SK-N-SH treated with all-trans-retinoic acid at 6 μM for 48 hours (cell line): ENCODE measurements around the gene MPDZ.
"Not testable (repeated sequence)": the region's sequence is repeated elsewhere in the genome, so short reads cannot be mapped to it uniquely, and the experiment has no call there.

Experiments used
- ATAC-seq: fragments of 200-7000 bp; cut with Tn5 transposase; 3 replicates; pipeline ENCODE4 v1.9.1; 2020; ENCODE audit warnings: mild to moderate bottlenecking, moderate library complexity
- ARNTL ChIP-seq: fragments of 450-650 bp; formaldehyde crosslinking; IDR thresholded peaks from 2 replicates; pipeline ENCODE4 v1.5.0; 2020; ENCODE audit warnings: low read depth, mild to moderate bottlenecking, moderate library complexity, borderline replicate concordance
- CSDC2 ChIP-seq: fragments of 250-450 bp; sonication (Bioruptor Pico); IDR thresholded peaks from 2 replicates; pipeline ENCODE4 v1.5.0; 2020; ENCODE audit warnings: mild to moderate bottlenecking, moderate library complexity
- CSRNP3 ChIP-seq: fragments of 250-450 bp; sonication (Bioruptor Pico); IDR thresholded peaks from 2 replicates; pipeline ENCODE4 v1.5.1; 2021; ENCODE audit warnings: mild to moderate bottlenecking, moderate library complexity
- ESRRG ChIP-seq: fragments of 250-450 bp; sonication (Bioruptor Pico); IDR thresholded peaks from 2 replicates; pipeline ENCODE4 v1.6.1; 2021; ENCODE audit warnings: mild to moderate bottlenecking
- GLIS3 ChIP-seq: fragments of 250-450 bp; sonication (Bioruptor Pico); IDR thresholded peaks from 2 replicates; pipeline ENCODE4 v1.5.0; 2020; ENCODE audit warnings: mild to moderate bottlenecking, moderate library complexity
- ISL1 ChIP-seq: fragments of 250-450 bp; sonication (Bioruptor Pico); IDR thresholded peaks from 2 replicates; pipeline ENCODE4 v2.1.2; 2022; ENCODE audit warnings: mild to moderate bottlenecking, moderate library complexity
- OSR1 ChIP-seq: fragments of 250-450 bp; sonication (Bioruptor Pico); IDR thresholded peaks from 2 replicates; pipeline ENCODE4 v1.8.0; 2022; ENCODE audit warnings: moderate library complexity, mild to moderate bottlenecking, inconsistent platforms
- POU6F1 ChIP-seq: fragments of 250-450 bp; sonication (Bioruptor Pico); IDR thresholded peaks from 2 replicates; pipeline ENCODE4 v1.8.0; 2021; ENCODE audit warnings: low read depth, mild to moderate bottlenecking, moderate library complexity, borderline replicate concordance
- PPARA ChIP-seq: fragments of 250-450 bp; sonication (Bioruptor Pico); IDR thresholded peaks from 2 replicates; pipeline ENCODE4 v1.5.0; 2020; ENCODE audit warnings: mild to moderate bottlenecking, borderline replicate concordance
- RARB ChIP-seq: fragments of 250-450 bp; sonication (Bioruptor Pico); IDR thresholded peaks from 2 replicates; pipeline ENCODE4 v1.8.0; 2021; ENCODE audit warnings: mild to moderate bottlenecking, moderate library complexity
- SNAI2 ChIP-seq: fragments of 250-450 bp; sonication (Bioruptor Pico); IDR thresholded peaks from 2 replicates; pipeline ENCODE4 v1.5.0; 2020; ENCODE audit warnings: mild to moderate bottlenecking, moderate library complexity
- TOX ChIP-seq: fragments of 250-450 bp; sonication (Bioruptor Pico); IDR thresholded peaks from 2 replicates; pipeline ENCODE4 v1.8.0; 2021; ENCODE audit warnings: mild to moderate bottlenecking, moderate library complexity, borderline replicate concordance
- ZC3H10 ChIP-seq: fragments of 250-450 bp; sonication (Bioruptor Pico); IDR thresholded peaks from 2 replicates; pipeline ENCODE4 v1.5.1; 2021; ENCODE audit warnings: mild to moderate bottlenecking, moderate library complexity
- ZFP3 ChIP-seq: fragments of 250-450 bp; sonication (Bioruptor Pico); IDR thresholded peaks from 2 replicates; pipeline ENCODE4 v1.5.0; 2020; ENCODE audit warnings: mild to moderate bottlenecking, moderate library complexity
- ZFP30 ChIP-seq: fragments of 450-650 bp; formaldehyde crosslinking; IDR thresholded peaks from 2 replicates; pipeline ENCODE4 v1.5.0; 2022; ENCODE audit warnings: mild to moderate bottlenecking, moderate library complexity
- ZNF565 ChIP-seq: fragments of 450-650 bp; formaldehyde crosslinking; conservative IDR thresholded peaks from 2 replicates; pipeline ENCODE4 v1.5.0; 2020; ENCODE audit warnings: low read depth, mild to moderate bottlenecking, moderate library complexity
- ZNF8 ChIP-seq: fragments of 450-650 bp; formaldehyde crosslinking; IDR thresholded peaks from 2 replicates; pipeline ENCODE4 v1.5.0; 2020; ENCODE audit warnings: mild to moderate bottlenecking, moderate library complexity
- TF ChIP-seq, protein P1 (sequence below): fragments of 250-450 bp; sonication (Bioruptor Pico); IDR thresholded peaks from 2 replicates; pipeline ENCODE4 v1.5.0; 2020; ENCODE audit warnings: mild to moderate bottlenecking, moderate library complexity

Gene MPDZ

DNA sequence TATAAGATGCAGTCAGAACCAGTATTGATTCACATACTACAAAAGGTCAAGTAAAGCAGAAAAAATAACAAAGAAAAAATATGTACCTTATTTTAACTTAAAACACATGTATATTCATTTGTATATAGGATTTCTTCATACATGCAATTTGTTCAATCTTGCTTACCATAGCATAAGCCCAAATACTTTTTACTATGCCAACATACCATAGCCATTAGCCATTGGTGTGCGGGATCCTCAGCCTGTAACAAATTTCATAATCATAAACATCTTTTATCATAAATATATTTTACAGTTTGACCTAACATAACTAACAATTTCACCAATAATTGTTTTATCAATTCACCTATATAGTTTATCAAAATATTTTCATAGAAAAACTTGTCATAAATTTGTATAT is 51.1 kb downstream of the MPDZ start:
- TF ChIP-seq CSDC2 (CRISPR knock-in tag) (no peak), GLIS3 (no peak), ISL1 (no peak), OSR1 (no peak), ZFP3 (CRISPR knock-in tag) (no peak), ZFP30 (no peak), TOX (no peak), ARNTL (CRISPR knock-in tag) (no peak), POU6F1 (CRISPR knock-in tag) (no peak), ZNF8 (CRISPR knock-in tag) (no peak), ZC3H10 (CRISPR knock-in tag) (no peak), RARB (no peak), CSRNP3 (no peak), SNAI2 (CRISPR knock-in tag) (no peak), ZNF565 (CRISPR knock-in tag) (no peak), PPARA (CRISPR knock-in tag) (no peak)
- TF ChIP-seq, protein P1, sequence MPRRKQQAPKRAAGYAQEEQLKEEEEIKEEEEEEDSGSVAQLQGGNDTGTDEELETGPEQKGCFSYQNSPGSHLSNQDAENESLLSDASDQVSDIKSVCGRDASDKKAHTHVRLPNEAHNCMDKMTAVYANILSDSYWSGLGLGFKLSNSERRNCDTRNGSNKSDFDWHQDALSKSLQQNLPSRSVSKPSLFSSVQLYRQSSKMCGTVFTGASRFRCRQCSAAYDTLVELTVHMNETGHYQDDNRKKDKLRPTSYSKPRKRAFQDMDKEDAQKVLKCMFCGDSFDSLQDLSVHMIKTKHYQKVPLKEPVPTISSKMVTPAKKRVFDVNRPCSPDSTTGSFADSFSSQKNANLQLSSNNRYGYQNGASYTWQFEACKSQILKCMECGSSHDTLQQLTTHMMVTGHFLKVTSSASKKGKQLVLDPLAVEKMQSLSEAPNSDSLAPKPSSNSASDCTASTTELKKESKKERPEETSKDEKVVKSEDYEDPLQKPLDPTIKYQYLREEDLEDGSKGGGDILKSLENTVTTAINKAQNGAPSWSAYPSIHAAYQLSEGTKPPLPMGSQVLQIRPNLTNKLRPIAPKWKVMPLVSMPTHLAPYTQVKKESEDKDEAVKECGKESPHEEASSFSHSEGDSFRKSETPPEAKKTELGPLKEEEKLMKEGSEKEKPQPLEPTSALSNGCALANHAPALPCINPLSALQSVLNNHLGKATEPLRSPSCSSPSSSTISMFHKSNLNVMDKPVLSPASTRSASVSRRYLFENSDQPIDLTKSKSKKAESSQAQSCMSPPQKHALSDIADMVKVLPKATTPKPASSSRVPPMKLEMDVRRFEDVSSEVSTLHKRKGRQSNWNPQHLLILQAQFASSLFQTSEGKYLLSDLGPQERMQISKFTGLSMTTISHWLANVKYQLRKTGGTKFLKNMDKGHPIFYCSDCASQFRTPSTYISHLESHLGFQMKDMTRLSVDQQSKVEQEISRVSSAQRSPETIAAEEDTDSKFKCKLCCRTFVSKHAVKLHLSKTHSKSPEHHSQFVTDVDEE, result no peak
- TF ChIP-seq, all 23 proteins: peak for 0
- no peak for ATAC-seq

DNA sequence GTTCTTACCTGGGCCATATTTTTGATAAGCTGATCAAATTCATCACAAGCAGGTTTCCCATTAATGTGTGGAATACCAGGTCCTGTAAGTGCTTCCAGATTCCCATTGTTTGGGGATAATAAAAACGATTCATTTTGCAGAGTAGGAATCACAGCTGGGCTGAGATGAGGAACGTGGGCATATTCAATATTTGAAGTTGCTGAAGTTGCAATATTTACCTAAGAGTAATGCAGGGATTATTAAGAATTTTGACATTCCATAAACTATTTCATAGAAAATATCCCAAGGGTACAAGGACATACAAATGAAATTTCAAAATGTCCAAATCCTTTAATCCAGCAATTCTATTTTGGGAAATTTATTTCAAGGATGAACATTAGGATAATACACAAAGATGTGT is 55.1 kb downstream of the MPDZ start:
- TF ChIP-seq ZFP3 (CRISPR knock-in tag) (no peak), ZC3H10 (CRISPR knock-in tag) (no peak), CSDC2 (CRISPR knock-in tag) (no peak), ESRRG (CRISPR knock-in tag) (no peak)
- no peak for ATAC-seq

- not testable (repeated sequence) for ATAC-seq
Measured at GRCh38 chr9:13222733-13223132, 56.8 kb downstream of the MPDZ start.

- ATAC-seq, result no peak
- TF ChIP-seq PPARA (CRISPR knock-in tag), result no peak
- TF ChIP-seq, protein P1, result no peak
- TF ChIP-seq OSR1, result no peak
- TF ChIP-seq CSRNP3, result no peak
- no peak for TF ChIP-seq SNAI2 (CRISPR knock-in tag)
- TF ChIP-seq ZNF565 (CRISPR knock-in tag), result no peak
- TF ChIP-seq ZC3H10 (CRISPR knock-in tag), result no peak
- no peak for TF ChIP-seq ZNF8 (CRISPR knock-in tag)
- TF ChIP-seq ESRRG (CRISPR knock-in tag), result no peak
- no peak for TF ChIP-seq TOX
- no peak for TF ChIP-seq ZFP3 (CRISPR knock-in tag)
- no peak for TF ChIP-seq CSDC2 (CRISPR knock-in tag)
- TF ChIP-seq, all 23 proteins: peak for 0
Measured at GRCh38 chr9:13221741-13222140, 57.8 kb downstream of the MPDZ start.
